Esophagus mucosa (tissue), 1 donor: Measurements from ENCODE around the gene KANK4. TPM values are rescaled to one million over a fixed set of nuclear protein-coding genes. Genes with fewer than 3 reads are reported as not detected.
A peak's percentile ranks its signal among the peaks of the same experiment; 100 is the strongest.

ENCODE experiments used
- ATAC-seq: fragments of 200-7000 bp; cut with Tn5 transposase; one replicate; pipeline ENCODE4 v1.9.1; 2020
- total RNA-seq: library from RNA; stranded (reverse); gene quantifications from one replicate; pipeline ENCODE4 v1.2.4, GENCODE V29; 2023
- donor health status: DM: yes; HTN: yes; CAD: no.

Gene KANK4
- not detected for total RNA-seq

- peak; percentile 49 for ATAC-seq
Measured at GRCh38 chr1:62318756-62319544, at the start of gene KANK4. Gene KANK4, minus strand, starts transcription at chr1:62319434. Its CDS starts 37,870 bp downstream, at chr1:62281564.

GRCh38 chr1:62368989-62369388 is 49.8 kb upstream of the KANK4 start:
- no peak for ATAC-seq

GRCh38 chr1:62367005-62367557 is 47.8 kb upstream of the KANK4 start:
- no peak for ATAC-seq

GRCh38 chr1:62364721-62365120 is 45.5 kb upstream of the KANK4 start:
- ATAC-seq = no peak

- no peak for ATAC-seq
Measured at GRCh38 chr1:62362926-62363325, 43.7 kb upstream of the KANK4 start.

- ATAC-seq = no peak
Measured at GRCh38 chr1:62362061-62362917, 43.1 kb upstream of the KANK4 start.

- ATAC-seq = no peak
Measured at GRCh38 chr1:62361431-62361830, 42.2 kb upstream of the KANK4 start.

- ATAC-seq = peak; percentile 33
Measured at GRCh38 chr1:62358665-62359373, 39.6 kb upstream of the KANK4 start.

GRCh38 chr1:62357916-62358315 is 38.7 kb upstream of the KANK4 start:
- no peak for ATAC-seq

GRCh38 chr1:62356257-62356835 is 37.1 kb upstream of the KANK4 start:
- ATAC-seq = peak; percentile 77

GRCh38 chr1:62355095-62355494 is 35.9 kb upstream of the KANK4 start:
- no peak for ATAC-seq

- ATAC-seq = no peak
Measured at GRCh38 chr1:62353853-62354252, 34.6 kb upstream of the KANK4 start.

- ATAC-seq = no peak
Measured at GRCh38 chr1:62352387-62352786, 33.2 kb upstream of the KANK4 start.

GRCh38 chr1:62349470-62350233 is 30.4 kb upstream of the KANK4 start:
- no peak for ATAC-seq

- ATAC-seq = no peak
Measured at GRCh38 chr1:62346886-62347285, 27.7 kb upstream of the KANK4 start.

GRCh38 chr1:62343911-62344310 is 24.7 kb upstream of the KANK4 start:
- ATAC-seq = no peak

- ATAC-seq = no peak
Measured at GRCh38 chr1:62342270-62342669, 23.0 kb upstream of the KANK4 start.

- ATAC-seq = no peak
Measured at GRCh38 chr1:62341615-62342014, 22.4 kb upstream of the KANK4 start.

- no peak for ATAC-seq
Measured at GRCh38 chr1:62341089-62341488, 21.9 kb upstream of the KANK4 start.

- peak; percentile 48 for ATAC-seq
Measured at GRCh38 chr1:62337706-62338631, 18.7 kb upstream of the KANK4 start.
